GM12873 (cell line): ENCODE measurements around the gene CHST5.

Source experiments
- CTCF ChIP-seq: IDR thresholded peaks from 2 replicates; pipeline ENCODE4 v1.5.1; 2012; ENCODE audit warnings: low read depth, mild to moderate bottlenecking, moderate library complexity, low read length, control low read depth; ENCODE audit not compliant: insufficient read depth; ENCODE audit errors: missing control alignments

The CHST5 gene

DNA sequence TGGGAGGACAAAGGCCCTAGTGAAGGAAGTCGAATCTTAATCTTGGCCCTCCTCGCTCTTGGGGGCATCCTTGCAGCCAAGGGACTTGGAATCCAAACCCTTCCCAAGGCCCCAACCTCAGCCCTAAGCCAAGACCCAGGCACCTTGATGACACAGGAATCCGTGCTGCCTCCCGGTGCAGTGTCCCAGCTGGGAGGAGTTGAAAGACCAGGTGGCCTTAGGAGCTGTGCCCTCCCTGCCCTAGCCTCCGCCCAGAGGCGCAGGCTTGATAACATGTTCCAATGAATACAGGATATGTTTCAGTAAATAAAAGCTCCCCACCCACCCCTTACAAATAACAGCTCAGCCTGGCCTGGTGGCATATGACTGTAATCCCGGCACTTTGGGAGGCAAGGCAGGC, at the start of gene CHST5:
Gene CHST5, minus strand, starts transcription at position 208 of the 400 bp plus-strand sequence. CDS start 5,724 bp downstream, outside the sequence.
- no peak for TF ChIP-seq CTCF

GRCh38 chr16:75584108-75584507, 48.2 kb upstream of the CHST5 start:
- no peak for TF ChIP-seq CTCF

DNA sequence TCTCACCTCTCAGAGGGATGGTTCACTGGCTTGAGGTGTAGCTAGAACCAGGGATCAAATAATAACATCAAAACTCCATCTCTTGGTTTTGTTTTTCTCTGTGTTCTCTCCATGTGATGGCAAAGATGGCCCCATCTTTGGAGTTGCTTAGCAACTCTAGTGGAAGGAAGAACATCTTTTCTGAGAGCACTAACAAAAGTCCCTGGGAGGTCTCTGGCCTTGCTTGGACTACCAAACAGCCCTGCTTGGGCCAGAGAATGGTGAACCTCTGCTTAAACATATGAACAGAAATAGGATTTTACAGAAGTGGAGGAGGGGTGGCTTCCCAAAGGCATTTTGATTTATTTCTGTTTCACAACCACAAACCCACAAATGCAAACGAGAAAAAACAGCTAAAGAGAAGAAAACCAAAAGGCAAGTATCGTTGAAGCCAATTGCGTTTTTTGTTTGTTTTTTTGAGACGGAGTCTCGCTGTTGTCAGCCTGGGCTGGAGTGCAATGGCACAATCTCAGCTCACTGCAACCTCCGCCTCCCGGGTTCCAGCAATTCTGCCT, 43.5 kb upstream of the CHST5 start:
- TF ChIP-seq CTCF, result no peak

DNA sequence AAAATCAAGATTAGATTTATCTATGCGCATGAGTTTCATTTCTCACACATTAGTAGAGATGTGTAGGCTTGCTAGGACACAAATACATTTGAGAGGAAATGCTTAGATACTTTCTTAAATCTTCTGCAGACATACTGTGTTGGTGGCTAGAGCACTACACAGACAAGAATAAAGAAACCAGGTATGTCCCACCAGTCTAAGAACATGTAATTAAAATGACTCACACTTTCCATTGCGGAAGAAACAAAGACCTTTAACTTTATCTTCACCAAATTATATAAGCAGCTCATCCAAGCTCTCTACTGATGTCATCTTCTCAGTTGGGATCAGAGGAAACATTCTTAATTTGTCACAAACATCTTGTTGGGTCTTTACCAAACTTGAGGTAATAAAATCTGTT, 42.8 kb upstream of the CHST5 start:
- no peak for TF ChIP-seq CTCF

DNA sequence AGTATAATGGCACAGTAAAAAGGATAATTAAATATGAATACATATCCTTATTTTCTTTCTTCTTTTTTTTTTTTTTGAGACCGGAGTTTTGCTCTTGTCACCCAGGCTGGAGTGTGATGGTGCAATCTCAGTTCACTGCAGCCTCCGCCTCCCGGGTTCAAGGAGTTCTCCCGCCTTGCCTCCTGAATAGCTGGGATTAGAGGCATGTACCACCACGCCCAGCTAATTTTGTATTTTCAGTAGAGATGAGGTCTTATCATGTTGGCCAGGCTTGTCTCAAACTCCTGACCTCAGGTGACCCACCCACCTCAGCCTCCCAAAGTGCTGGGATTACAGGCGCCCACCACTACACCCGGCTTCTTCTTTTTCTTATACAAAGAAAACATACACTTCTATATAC, 42.3 kb upstream of the CHST5 start:
- no peak for TF ChIP-seq CTCF

- no peak for TF ChIP-seq CTCF
These were observed 40.5 kb upstream of the CHST5 start for GRCh38 chr16:75576384-75576811.

GRCh38 chr16:75575958-75576357, 40.0 kb upstream of the CHST5 start:
- TF ChIP-seq CTCF, result no peak

DNA sequence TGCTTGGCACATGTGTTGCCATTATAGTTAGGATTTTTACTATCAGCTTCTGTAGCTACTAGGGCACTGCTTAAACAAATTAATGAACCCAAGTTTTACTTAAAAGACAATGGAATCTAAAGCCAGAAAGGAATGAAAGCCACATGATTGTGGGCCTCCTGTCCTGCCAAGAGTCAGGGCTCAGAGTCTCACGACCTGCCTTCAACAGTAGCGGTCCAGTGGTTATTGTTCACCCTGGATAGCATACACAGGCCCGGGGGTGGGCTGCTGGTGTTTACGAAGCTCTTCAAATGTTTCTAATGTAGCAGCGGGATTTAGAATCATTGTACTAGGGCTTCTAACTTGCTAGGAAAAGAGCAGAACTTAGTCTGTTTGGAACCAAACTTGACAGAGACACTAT, 38.0 kb upstream of the CHST5 start:
- no peak for TF ChIP-seq CTCF
